ENCODE results near the gene CSNK1D. TPM values are rescaled to one million over a fixed set of nuclear protein-coding genes. Genes with fewer than 3 reads are reported as not detected.
A peak's percentile ranks its signal among the peaks of the same experiment; 100 is the strongest.

The CSNK1D gene
- total and polyA plus RNA-seq, 2 donors = 41.7 to 122 TPM

DNA sequence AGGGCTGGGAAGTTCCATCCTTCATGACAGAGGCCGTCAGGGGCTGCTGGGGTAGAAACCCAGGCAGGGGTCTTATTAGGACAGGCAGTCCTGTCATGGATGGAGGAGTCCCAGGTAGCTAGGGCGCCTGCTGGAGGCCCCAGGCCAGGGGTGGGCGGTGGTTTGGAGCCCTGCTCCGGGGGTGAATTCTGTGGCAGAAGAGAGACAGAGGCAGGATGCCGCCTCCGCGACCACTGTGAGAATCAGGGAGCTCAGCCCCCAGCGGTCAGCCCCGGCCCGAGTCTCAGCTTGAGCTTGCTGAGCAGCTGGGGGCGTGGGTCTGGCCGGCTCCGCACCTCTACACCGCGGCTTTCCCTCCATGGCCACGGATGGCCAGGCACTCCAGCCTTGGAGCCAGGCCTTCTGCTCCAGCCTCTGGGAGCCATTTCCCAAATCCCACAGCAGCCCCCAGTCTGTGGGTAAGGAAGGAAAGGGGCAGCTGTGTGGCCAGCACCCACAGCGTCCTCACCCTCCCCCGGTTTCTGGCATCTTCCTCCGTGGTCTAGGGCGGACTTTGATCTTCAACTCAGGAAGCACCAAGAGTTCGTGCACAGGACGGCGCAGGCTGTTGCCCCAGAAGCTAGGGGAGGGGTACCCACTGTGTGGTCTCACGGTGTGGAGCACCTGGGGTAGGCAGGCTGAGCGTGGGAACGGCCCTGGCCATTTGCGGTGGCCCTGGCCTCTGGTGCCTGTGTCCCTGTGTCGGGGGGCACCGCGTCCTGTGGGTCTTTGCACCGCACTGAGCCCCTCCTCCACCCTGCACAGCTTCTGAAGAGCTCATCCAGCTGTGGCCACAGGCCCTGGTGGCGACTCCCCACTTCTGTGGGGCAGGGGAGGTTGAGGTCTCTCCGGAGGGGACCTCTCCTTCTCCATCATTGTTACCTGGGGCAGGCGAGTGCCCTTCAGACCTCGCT, 29.8 kb upstream of the CSNK1D start:
- Histone ChIP-seq H3K36me3 (ENCODE audit: insufficient read depth) (no peaks in the 10 kb centered on the region), H3K27ac (ENCODE audit: low read depth) (no peak overlapping the region), H3K4me3 (ENCODE audit: low read depth, low read length) (no peak overlapping the region), H3K4me1 (ENCODE audit: insufficient read depth) (no peaks in the 10 kb centered on the region)
- 80% methylated on average over 35 of the region's 35 CpGs for WGBS
- no peak for DNase-seq (ENCODE audit: extremely low spot score)

DNA sequence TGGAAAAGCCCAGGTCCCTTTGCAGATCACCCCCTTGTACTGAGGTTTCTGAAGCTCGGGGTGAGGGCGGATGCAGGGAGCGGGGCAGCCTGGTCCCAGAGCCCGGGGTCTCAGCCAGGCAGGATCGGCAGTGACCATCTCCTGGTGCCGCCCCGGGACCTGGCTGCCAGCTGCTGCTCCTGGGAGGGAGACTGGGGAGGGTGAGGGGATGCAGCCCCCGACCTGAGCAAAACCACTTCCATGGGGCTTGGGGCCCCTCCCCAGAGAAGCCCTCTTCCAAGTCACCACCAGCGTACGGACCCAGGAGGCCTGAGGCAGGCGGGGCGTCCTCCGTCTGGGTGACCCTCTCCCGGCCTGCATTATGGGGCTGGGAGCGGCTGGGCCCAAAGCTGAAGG, 29.1 kb upstream of the CSNK1D start:
- WGBS = 92% methylated on average over 15 of the region's 15 CpGs
- H3K4me1 ChIP-seq (ENCODE audit: insufficient read depth) = no peaks in the 10 kb centered on the region
- no peak overlapping the region for H3K4me3 ChIP-seq (ENCODE audit: low read depth, low read length)
- DNase-seq (ENCODE audit: extremely low spot score) = no peak
- no peak overlapping the region for H3K27ac ChIP-seq (ENCODE audit: low read depth)
- no peaks in the 10 kb centered on the region for H3K36me3 ChIP-seq (ENCODE audit: insufficient read depth)

DNA sequence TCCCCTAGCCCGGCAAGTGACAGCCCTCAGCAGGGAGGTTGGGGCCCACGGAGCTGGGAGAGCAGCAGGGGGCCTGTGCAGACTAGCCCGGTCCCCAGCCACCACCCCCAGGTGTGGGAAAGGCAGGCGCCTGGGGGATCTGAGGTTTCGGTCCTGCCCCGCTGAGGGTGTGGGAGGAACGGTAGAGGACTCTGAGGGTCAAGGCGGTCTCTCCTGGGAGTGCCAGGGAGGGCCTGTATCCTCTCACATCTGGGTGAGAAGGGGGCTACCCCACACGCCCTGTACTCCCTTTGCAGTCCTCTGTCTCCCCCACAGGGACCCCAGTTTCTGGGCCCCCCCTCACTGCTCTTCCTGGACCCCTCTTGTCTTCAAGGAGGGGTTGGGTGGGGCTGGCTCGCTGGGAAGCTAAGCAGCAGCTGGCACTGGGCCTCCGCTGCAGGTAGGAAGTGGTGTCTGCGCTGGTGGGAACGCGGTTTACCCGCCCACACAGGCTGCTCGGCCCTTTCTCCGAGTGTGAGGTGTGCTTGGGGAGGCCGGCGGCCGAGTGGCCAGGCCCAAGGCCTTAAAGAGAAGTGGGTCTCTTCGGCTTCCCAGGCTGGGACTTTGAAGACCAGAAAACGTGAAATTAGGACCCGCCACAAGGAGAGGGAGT, 28.5 kb upstream of the CSNK1D start:
- Histone ChIP-seq H3K4me1 (ENCODE audit: insufficient read depth) (no peaks in the 10 kb centered on the region), H3K36me3 (ENCODE audit: insufficient read depth) (no peaks in the 10 kb centered on the region), H3K4me3 (ENCODE audit: low read depth, low read length) (no peak overlapping the region), H3K27ac (ENCODE audit: low read depth) (no peak overlapping the region)
- no peak for DNase-seq (ENCODE audit: extremely low spot score)
- 74% methylated on average over 23 of the region's 23 CpGs for WGBS

DNA sequence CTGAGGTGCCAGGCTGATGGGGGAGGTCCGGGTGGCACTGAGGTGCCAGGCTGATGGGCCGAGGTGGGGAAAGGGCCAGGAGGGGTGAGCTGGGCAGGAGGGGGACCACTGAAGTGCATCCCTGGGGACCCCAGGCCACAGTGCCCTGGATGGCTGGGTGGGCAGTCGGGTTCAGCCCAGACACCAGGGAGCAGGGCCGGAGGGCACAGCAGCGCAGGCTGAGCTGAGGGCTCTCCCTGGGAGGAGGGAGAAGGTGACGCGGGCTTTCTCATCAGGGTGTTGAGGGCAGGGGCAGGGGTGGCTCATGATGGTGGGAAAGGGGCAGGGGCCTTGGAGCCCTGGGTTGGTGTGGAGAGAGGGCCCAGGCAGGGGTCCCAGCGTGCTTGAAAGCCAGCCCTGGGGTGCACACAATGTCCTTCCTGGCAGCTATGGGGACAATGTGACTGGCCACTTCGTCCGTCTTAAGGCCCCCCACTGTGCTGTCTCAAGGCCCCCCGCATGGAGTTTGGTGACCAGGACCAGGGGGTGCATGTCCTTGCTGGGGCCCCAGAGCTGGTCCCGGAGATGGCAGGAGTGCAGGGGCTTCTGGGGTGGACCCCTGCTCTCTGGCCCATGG, 27.9 kb upstream of the CSNK1D start:
- no peak for DNase-seq (ENCODE audit: extremely low spot score)
- no peaks in the 10 kb centered on the region for H3K36me3 ChIP-seq (ENCODE audit: insufficient read depth)
- 91% methylated on average over 12 of the region's 12 CpGs for WGBS
- H3K27ac ChIP-seq (ENCODE audit: low read depth) = no peak overlapping the region
- no peaks in the 10 kb centered on the region for H3K4me1 ChIP-seq (ENCODE audit: insufficient read depth)
- H3K4me3 ChIP-seq (ENCODE audit: low read depth, low read length) = no peak overlapping the region

DNA sequence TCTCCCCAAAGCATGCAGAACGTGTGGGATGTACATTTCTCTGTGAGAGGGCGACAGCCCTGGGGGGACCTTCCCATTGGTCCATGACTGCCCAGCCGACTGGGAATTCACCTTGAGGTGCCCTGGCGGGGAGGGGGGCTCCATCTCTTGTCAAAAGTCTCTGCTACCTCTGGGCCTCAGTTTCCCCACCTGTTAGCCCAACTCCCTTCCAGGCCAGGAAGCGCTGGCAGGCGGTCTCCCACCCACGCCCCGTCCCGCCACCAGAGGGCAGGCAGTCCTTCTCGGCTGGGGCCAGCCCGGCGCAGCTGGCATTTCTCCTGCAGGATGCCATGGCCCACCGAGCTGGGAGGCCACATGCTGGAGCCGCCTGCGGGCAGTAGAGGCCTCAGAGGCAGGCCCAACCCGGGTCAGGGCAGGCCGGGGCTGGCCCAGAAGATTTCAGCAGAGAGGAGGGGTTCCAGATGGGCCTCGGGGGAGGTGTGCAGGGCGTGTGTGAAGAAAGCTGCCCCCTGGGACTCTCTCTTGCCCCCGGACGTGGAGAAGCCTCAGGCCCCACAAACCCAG, 27.3 kb upstream of the CSNK1D start:
- DNase-seq (ENCODE audit: extremely low spot score) = no peak
- no peak overlapping the region for H3K27ac ChIP-seq (ENCODE audit: low read depth)
- no peaks in the 10 kb centered on the region for H3K36me3 ChIP-seq (ENCODE audit: insufficient read depth)
- no peaks in the 10 kb centered on the region for H3K4me1 ChIP-seq (ENCODE audit: insufficient read depth)
- no peak overlapping the region for H3K4me3 ChIP-seq (ENCODE audit: low read depth, low read length)
- 32% methylated on average over 21 of the region's 21 CpGs for WGBS

DNA sequence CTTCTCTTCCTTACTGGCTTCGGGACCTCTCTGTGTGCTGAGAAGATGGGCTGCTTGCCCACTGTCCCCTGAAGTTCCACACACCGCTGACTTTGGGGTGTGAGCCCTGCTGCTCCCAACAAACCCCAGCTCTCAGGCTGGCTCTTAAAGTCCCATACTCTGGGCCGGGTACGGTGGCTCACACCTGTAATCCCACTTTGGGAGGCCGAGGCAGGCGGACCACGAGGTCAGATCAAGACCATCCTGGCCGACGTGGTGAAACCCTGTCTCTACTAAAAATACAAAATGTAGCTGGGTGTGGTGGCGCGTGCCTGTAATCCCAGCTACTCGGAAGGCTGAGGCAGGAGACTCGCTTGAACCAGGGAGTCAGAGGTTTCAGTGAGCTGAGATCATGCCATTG, 26.7 kb upstream of the CSNK1D start:
- no peak overlapping the region for H3K27ac ChIP-seq (ENCODE audit: low read depth)
- no peaks in the 10 kb centered on the region for H3K4me1 ChIP-seq (ENCODE audit: insufficient read depth)
- H3K36me3 ChIP-seq (ENCODE audit: insufficient read depth) = no peaks in the 10 kb centered on the region
- 92% methylated on average over 13 of the region's 13 CpGs for WGBS
- no peak overlapping the region for H3K4me3 ChIP-seq (ENCODE audit: low read depth, low read length)
- DNase-seq (ENCODE audit: extremely low spot score) = no peak

DNA sequence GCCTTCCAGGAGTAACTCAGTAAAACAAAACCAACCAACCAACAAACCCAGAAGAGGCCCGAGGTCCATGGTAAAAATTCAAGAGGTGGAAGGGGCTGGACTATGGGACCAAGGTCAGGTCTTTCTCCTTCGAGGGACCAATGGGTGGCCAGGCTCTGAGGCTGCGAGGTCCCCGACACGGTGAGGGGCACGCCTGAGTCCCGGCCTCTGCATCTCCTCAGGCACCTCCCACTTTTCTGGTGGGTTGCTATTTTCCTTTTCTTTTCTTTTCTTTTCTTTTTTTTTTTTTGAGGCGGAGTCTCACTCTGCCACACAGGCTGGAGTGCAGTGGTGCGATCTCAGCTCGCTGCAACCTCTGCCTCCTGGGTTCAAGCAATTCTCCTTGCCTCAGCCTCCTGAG, 26.0 kb upstream of the CSNK1D start:
- H3K36me3 ChIP-seq (ENCODE audit: insufficient read depth) = no peaks in the 10 kb centered on the region
- H3K27ac ChIP-seq (ENCODE audit: low read depth) = no peak overlapping the region
- DNase-seq (ENCODE audit: extremely low spot score) = no peak
- H3K4me3 ChIP-seq (ENCODE audit: low read depth, low read length) = no peak overlapping the region
- H3K4me1 ChIP-seq (ENCODE audit: insufficient read depth) = no peaks in the 10 kb centered on the region
- 87% methylated on average over 10 of the region's 10 CpGs for WGBS

DNA sequence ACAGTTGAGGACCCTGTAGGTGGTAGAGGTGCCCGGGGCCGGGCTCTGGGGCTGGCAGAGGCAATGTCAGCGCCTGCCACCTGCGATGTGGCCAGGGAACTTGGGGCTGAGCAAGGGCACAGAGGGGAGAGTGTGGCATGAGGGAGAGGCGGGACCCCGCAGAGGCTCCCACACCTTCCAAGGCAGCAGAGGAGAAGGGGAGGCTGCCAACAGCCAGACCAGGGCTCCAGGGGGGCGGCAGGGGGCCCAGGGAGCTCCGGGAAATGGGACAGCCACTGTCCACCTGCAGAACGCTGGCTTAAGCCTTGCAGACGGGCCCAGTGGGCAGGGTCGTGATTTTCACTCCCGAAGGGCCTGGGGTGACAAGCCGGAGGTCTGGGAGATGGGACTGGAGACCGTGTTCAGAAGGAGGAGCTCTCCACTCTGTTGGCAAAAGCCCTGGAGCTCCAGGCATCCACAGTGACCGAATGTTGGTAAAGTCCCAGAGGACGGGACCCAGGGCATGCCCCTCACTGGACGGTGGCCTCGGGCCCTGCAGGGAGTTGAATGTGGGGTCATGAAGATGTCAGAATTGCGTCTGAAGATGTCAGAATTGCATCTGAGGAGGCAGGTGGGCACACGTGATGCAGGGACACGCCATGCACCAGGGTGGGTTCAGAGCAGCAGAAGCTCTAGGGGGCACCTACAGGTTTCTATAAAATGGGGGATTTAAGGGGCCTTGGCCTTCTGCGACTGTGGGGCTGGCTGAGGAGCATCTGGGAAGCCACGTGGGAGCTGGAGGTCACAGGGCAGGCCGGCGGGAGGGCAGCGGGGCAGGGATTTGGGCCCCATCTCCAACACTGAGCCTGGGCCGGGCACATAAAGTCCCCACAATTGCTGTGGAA, 25.3 kb upstream of the CSNK1D start:
- DNase-seq (ENCODE audit: extremely low spot score) = no peak
- no peaks in the 10 kb centered on the region for H3K4me1 ChIP-seq (ENCODE audit: insufficient read depth)
- H3K36me3 ChIP-seq (ENCODE audit: insufficient read depth) = no peaks in the 10 kb centered on the region
- H3K27ac ChIP-seq (ENCODE audit: low read depth) = peak overlapping the region; percentile 95
- peak overlapping the region; percentile 20 for H3K4me3 ChIP-seq (ENCODE audit: low read depth, low read length)
- 79% methylated on average over 27 of the region's 27 CpGs for WGBS

DNA sequence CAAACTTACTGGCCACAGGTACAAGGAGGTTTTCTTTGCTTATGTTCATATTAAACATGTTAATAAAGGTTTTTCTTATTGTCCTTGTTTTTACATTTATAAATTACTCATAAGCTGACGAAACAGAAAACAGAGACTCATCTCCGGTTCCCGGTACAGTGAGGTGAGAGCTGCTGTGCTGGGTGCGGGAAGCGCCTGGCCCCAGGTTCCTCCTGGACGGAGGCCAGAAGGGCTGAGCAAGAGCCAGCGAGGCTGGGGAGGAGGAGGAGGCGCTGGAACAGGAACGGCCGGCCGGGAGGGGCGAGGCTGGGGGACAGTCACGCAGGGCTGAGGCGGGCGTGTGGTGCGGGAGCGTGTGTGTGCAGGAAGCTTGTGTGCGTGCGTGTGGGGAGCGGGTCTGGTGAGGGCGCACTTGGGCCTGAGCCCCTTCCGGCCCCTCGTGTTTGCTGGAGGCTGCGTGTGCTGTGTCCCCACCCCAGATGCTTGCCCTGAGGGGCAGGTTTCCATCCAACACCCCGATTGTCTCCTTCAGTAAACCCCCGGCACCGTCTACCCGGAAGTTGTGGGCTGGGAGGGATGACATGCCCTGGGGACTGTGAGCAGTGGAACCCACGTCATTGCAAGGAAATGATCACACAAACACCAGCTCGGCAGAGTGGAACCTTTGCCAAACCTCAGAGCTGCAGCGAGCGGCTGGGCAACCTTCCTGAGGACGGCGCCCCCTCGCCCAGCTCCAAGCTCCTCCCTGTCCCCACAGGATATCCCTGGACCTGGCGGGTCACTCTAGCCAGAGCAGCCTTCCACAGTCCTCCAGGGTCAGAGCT, 24.4 kb upstream of the CSNK1D start:
- WGBS = 2% methylated on average over 36 of the region's 36 CpGs
- H3K4me1 ChIP-seq (ENCODE audit: insufficient read depth) = no peaks in the 10 kb centered on the region

DNA sequence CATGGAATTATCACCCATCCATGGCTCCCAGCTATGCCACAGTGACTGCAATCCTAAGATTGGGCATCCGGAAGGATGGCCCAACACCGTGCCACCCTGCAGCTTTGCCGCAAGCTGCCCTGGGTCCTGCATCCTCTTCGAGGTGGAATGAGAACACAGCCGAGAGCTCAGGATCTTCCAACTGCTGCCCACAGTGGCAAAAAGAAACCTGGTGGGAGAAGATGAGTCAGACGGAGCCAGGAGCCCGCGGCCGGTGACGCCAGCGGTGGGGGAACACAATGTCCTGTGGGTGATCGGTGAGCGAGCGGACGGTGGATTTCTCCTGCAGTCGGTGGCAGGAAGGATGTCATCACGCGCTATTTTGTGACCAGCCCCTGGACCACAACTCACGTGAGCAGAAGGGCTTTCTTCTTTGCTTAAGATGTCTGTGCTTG, 23.8 kb upstream of the CSNK1D start:
- 48% methylated on average over 19 of the region's 19 CpGs for WGBS
- Histone ChIP-seq H3K4me3 (ENCODE audit: low read depth, low read length) (no peak overlapping the region), H3K36me3 (ENCODE audit: insufficient read depth) (no peaks in the 10 kb centered on the region), H3K27ac (ENCODE audit: low read depth) (peak overlapping the region; percentile 51), H3K4me1 (ENCODE audit: insufficient read depth) (no peaks in the 10 kb centered on the region)
- DNase-seq (ENCODE audit: extremely low spot score) = no peak

More for the DNA sequence above, 24.4 kb upstream of the CSNK1D start:
- DNase-seq (ENCODE audit: extremely low spot score) = no peak
- H3K36me3 ChIP-seq (ENCODE audit: insufficient read depth) = no peaks in the 10 kb centered on the region
- peak overlapping the region; percentile 20 for H3K4me3 ChIP-seq (ENCODE audit: low read depth, low read length)
- peak overlapping the region; percentile 95 for H3K27ac ChIP-seq (ENCODE audit: low read depth)

DNA sequence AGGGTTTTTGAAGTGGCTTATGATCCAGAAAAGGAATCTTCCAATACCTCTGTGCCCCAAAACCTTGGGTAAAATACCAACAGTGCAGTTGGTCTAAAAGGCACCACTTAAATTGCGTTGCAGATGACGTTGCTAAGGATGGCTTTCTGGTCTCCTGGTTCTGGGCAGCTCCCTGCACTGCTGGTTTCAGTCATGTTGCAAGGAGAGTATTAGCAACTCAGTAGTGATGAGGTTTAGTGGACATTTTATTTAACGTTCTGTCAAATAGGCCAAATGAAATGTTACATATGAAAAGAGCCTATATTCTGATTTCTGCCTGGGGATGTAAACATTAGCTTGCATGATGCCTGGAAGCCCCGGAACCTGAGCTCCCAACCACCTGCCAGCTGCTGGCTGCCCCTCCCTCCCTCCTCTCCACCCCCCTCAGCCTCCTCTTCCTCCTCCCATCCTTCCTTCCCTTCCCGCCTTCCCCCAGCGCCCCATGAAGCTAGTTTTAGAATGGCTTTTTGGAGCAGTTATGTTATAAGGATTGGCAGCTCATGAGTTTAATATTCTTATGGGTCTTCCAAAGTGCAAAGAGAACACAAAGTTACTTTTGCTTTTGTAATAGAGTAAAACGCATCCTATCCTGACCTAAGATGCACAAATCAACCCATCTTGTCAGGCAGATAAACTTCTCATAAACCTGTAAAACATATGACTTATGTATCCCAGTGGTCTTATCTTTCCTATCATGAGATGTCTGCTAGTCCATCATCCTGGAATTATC, 23.2 kb upstream of the CSNK1D start:
- WGBS = 27% methylated on average over 7 of the region's 7 CpGs
- no peaks in the 10 kb centered on the region for H3K36me3 ChIP-seq (ENCODE audit: insufficient read depth)
- no peak overlapping the region for H3K4me3 ChIP-seq (ENCODE audit: low read depth, low read length)
- peak overlapping the region; percentile 51 for H3K27ac ChIP-seq (ENCODE audit: low read depth)
- DNase-seq (ENCODE audit: extremely low spot score) = no peak
- no peaks in the 10 kb centered on the region for H3K4me1 ChIP-seq (ENCODE audit: insufficient read depth)

DNA sequence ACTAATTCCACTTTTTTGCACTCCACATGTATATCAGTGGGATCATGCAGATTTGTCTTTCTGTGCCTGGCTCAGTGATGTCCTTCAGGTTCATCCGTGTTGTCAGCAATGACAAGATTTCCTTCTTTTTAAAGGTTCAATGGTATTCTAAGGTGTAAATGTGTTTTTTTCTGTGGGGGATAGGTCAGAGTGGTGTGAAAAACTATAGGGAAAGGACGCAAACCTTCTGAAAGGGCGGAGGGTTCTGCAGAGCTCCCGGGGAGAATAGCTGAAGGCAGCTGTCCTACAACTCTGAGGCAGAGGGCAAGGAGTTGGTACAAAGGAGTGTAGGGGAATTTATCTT, 21.9 kb upstream of the CSNK1D start:
- H3K36me3 ChIP-seq (ENCODE audit: insufficient read depth) = no peaks in the 10 kb centered on the region
- no peak for DNase-seq (ENCODE audit: extremely low spot score)

More for the DNA sequence above, 21.9 kb upstream of the CSNK1D start:
- Histone ChIP-seq H3K4me3 (ENCODE audit: low read depth, low read length) (no peak overlapping the region), H3K27ac (ENCODE audit: low read depth) (no peak overlapping the region), H3K4me1 (ENCODE audit: insufficient read depth) (no peaks in the 10 kb centered on the region)
- WGBS = 73% methylated on average over 4 of the region's 4 CpGs
